Effector memory CD8-positive, alpha-beta T cell (primary cell): ENCODE results near the gene RPS6KA2.

ENCODE experiments used
- ATAC-seq: fragments of 150-1000 bp; cut with Tn5 transposase; replicated peaks from 2 replicates; pipeline ENCODE4 v1.10.0; 2021; ENCODE audit warnings: mild to moderate bottlenecking, moderate library complexity
- DNase-seq, 3 experiments: peaks; one replicate each; pipeline ENCODE4 v3.0.0; 2021
- H3K27ac Mint-ChIP-seq, 2 donors: one replicate each; pipeline ENCODE4 v1.8.0; 2022; ENCODE audit warnings: mild to moderate bottlenecking in 2 of 2, mixed read lengths in 2 of 2, moderate library complexity in 2 of 2
- H3K27me3 Mint-ChIP-seq, 2 donors: one replicate each; pipeline ENCODE4 v1.8.0; 2022; ENCODE audit warnings: mixed read lengths in 2 of 2
- H3K36me3 Mint-ChIP-seq: one replicate; pipeline ENCODE4 v1.8.0; 2022; ENCODE audit warnings: mild to moderate bottlenecking, moderate library complexity, mixed read lengths; ENCODE audit not compliant: insufficient read depth
- H3K4me1 Mint-ChIP-seq, 2 donors: one replicate each; pipeline ENCODE4 v1.8.0; 2022; ENCODE audit warnings: low read depth in 2 of 2, mixed read lengths in 2 of 2
- H3K4me3 Mint-ChIP-seq, 2 donors: one replicate each; pipeline ENCODE4 v1.8.0; 2022; ENCODE audit warnings: mild to moderate bottlenecking in 2 of 2, mixed read lengths in 2 of 2, moderate library complexity in 2 of 2
- H3K9me3 Mint-ChIP-seq, 2 donors: one replicate each; pipeline ENCODE4 v1.8.0; 2022; ENCODE audit warnings: mixed read lengths in 2 of 2

The RPS6KA2 gene

DNA sequence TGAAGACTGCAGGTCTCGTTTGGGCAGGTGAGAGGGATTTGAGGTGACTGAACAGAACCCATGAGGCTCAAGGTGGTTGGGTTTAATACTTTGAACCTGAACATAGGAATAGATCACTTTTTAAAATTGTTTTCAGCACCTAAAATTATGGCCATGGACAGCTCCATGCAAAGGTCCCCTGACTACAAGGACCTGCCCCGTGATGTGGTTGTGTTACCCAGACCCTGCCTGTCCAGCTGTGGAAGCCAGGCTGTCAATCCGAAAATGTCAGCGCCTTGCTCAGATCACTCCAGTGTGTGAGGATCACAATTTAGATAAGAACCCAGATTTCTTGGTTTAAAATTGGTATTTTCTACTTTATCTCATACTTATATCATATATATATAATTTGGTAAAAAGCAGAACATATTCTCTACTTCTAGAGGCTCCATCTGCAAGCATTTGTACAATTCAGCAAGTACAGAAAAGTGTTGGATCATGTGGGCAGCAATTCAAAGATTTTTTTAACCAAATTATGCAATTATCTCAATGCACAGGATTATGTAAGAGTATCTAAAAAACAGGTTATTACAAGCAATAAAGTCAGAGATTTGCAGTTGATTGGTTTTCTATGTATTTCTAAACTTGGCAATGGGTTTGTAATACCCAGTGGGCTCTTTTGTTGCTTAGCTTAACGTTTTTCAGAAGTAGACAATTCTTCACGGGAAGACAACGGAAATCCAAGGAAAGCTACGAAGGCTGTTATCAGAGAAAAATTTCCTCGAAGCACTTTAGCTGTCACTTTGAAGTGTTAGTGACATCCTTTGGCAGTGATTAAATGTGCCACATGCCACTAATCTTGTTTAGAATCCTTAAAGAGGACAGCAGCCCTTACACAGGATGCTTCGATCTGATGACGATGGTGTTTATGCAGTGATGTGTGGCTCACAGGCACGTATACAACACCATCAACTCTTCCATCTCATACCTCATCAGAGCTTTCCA is 24.1 kb upstream of the RPS6KA2 start:
- peaks cover 0 to 6% of the 10 kb centered on the region in 2 donors for H3K27me3 Mint-ChIP-seq
- no peaks in the 10 kb centered on the region for H3K36me3 Mint-ChIP-seq
- no peak overlapping the region for H3K27ac Mint-ChIP-seq
- no peak overlapping the region for H3K4me3 Mint-ChIP-seq
- DNase-seq (no peak), ATAC-seq (no peak)
- no peaks in the 10 kb centered on the region for H3K9me3 Mint-ChIP-seq
- H3K4me1 Mint-ChIP-seq, result no peaks in the 10 kb centered on the region

DNA sequence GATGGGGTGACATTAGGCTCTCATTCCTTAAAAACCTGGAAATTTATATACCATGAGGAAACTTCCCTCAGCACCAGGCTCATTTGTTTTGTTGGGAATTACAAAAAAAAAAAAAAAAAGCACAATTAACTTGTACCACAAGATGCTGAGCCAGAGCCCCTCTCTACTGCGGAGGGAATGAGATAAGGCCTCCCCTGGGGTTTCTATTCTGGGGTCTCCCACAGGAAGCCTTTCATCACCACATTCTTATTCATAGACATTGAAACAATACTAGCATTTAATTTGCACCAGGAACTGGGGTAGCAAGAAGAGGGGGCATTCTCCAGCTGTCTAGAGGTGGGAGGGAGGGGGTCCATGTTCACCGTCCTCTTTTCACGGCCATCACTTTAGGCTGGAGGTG is 23.0 kb upstream of the RPS6KA2 start:
- Mint-ChIP-seq H3K36me3 (peaks cover 4% of the 10 kb centered on the region), H3K27ac (no peak overlapping the region), H3K4me3 (no peak overlapping the region), H3K27me3 (peaks cover 5 to 6% of the 10 kb centered on the region in 2 donors), H3K4me1 (no peaks in the 10 kb centered on the region), H3K9me3 (no peaks in the 10 kb centered on the region)
- DNase-seq (no peak), ATAC-seq (no peak)

DNA sequence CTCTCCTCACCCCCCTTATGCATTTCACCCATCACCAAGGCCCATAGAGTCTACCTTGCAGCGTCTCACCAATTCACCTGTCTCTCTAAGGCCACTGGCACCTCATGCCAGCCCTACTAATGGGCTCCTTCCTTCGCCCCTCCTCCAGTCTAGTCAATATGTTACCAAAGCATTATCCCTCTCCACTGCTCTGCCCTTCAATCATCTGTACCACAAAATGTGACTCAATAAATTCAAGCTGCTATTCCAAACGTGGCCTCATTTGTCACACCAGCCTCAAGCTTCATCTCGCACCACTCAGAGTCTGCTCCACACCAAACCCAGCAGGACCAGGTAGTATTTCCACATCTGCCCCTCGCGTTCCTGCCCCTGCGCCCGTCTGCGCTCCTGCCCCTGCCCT is 21.8 kb upstream of the RPS6KA2 start:
- Mint-ChIP-seq H3K36me3 (peaks cover 4% of the 10 kb centered on the region), H3K4me1 (no peaks in the 10 kb centered on the region), H3K4me3 (no peak overlapping the region), H3K9me3 (no peaks in the 10 kb centered on the region), H3K27me3 (peaks cover 6 to 7% of the 10 kb centered on the region in 2 donors), H3K27ac (no peak overlapping the region)
- DNase-seq, result no peak
- no peak for ATAC-seq

DNA sequence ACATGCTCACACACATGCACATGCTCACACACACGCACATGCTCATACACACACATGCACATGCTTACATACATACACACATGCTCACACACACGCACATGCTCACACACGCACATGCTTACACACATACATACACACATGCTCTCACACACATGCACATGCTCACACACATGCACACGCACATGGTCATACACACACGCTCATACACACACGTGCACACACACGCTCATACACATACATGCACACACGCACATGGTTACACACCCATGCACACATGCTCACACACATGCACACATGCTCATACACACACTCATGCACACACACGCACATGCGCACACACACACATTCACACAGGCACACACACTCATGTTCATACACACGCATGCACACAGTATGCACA is 20.8 kb upstream of the RPS6KA2 start:
- no peak overlapping the region for H3K4me3 Mint-ChIP-seq
- H3K27ac Mint-ChIP-seq, result no peak overlapping the region
- H3K4me1 Mint-ChIP-seq, result no peaks in the 10 kb centered on the region
- DNase-seq (no peak), ATAC-seq (no peak)
- H3K27me3 Mint-ChIP-seq, result peaks cover 5 to 11% of the 10 kb centered on the region in 2 donors
- peaks cover 4% of the 10 kb centered on the region for H3K36me3 Mint-ChIP-seq
- H3K9me3 Mint-ChIP-seq, result no peaks in the 10 kb centered on the region

DNA sequence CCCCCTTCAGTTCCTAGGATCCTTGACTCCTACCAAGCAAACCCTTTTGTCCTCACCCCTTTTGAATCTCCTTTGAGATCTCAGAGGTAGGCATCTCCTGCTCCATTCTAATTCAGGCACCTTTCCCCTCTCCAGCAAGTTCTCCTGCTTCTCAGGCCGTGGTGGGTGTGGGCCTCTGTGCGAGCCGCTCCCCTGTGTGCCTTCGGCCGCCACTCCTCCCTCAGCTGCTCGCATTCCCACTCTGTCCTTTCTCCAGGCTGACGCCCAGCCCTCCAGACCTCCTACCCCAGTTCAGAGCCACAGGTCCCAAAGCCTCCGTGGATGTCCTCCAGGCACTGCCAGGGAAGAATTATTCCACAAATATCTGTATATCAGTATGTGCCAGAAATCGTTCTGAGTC is 19.7 kb upstream of the RPS6KA2 start:
- Mint-ChIP-seq H3K27ac (no peak overlapping the region), H3K4me1 (no peaks in the 10 kb centered on the region), H3K36me3 (peaks cover 4% of the 10 kb centered on the region), H3K27me3 (peaks cover 0 to 21% of the 10 kb centered on the region in 2 donors), H3K4me3 (no peak overlapping the region), H3K9me3 (no peaks in the 10 kb centered on the region)
- no peak for DNase-seq
- ATAC-seq, result no peak

DNA sequence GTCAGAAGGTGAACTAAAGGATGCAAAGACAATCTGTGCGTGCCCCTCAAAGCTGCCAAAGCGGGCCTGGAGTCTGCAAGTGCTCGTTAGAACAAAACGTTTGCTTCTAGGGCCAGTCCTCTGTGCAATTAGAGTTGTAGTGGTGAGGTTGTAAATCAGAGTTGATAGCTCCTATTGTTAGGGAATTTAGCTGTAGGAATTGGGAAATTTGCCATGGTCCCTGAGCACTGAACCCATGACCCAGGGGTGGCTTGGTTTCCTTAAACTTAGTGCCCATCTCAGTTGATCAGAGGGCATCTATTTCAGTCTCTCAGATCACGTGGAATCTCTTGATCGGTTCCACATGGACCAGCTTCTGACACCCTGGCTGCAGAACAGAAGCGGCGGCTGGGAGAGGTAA is 18.8 kb upstream of the RPS6KA2 start:
- H3K36me3 Mint-ChIP-seq, result peaks cover 4% of the 10 kb centered on the region
- no peak overlapping the region for H3K4me3 Mint-ChIP-seq
- H3K27ac Mint-ChIP-seq, result no peak overlapping the region
- H3K4me1 Mint-ChIP-seq, result no peaks in the 10 kb centered on the region
- H3K27me3 Mint-ChIP-seq, result peaks cover 1 to 27% of the 10 kb centered on the region in 2 donors
- no peak for ATAC-seq
- DNase-seq, result no peak
- no peaks in the 10 kb centered on the region for H3K9me3 Mint-ChIP-seq

DNA sequence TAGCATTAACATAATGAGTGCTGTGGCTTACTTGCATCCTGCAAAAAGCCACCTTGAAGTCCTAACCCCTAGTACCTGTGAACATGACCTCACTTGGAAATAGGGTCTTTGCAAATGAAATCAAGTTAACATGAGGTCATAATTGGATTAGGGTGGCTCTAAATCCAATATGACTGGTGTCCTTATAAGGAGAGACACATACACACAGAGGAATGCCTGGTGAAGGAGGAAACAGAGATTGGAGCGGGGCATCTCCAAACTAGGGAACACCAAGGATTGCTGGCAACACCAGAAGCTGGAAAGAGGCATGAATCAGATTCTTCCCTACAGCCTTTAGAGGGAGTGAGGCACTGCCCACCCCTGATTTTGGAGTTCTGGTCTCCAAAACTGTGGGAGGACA is 17.6 kb upstream of the RPS6KA2 start:
- Mint-ChIP-seq H3K4me1 (peaks cover 0 to 6% of the 10 kb centered on the region in 2 donors), H3K27me3 (peaks cover 14 to 39% of the 10 kb centered on the region in 2 donors), H3K27ac (no peak overlapping the region), H3K4me3 (no peak overlapping the region), H3K36me3 (peaks cover 4% of the 10 kb centered on the region), H3K9me3 (no peaks in the 10 kb centered on the region)
- ATAC-seq, result no peak
- DNase-seq, result no peak

DNA sequence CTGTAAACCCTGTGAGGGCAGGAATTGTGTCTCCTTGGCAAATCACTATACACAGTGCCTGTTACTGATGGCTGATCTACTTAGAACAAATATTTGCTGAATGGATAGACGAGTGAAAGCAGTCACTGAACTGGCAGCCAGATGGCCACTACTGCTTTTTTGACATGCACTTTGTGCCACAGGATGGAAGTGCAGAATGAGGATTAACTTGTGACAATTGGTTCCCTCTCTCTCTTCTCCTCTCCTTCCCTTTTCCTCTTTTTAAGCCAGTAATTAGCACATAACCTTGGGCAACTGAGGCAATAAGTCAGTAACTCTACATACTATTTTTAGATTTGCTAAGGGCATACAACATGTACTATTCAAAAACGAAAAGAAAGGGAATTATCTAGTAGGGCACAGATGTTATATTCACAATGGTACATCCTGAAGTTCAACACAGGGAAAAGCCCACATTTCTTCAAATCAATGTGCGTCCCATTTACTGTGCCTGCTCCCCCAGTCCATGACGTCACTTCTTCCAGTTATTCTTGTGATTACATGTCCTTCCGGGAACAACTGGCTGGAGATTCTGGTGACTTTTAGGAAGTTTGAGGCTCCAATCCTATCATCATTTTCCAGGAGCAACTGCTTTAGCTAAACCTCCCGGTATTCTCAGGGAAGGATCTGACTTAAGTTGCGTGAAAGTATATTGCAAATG is 17.0 kb upstream of the RPS6KA2 start:
- Mint-ChIP-seq H3K4me1 (peaks cover 0 to 9% of the 10 kb centered on the region in 2 donors), H3K4me3 (no peak overlapping the region), H3K9me3 (no peaks in the 10 kb centered on the region), H3K36me3 (peaks cover 4% of the 10 kb centered on the region), H3K27ac (no peak overlapping the region), H3K27me3 (peaks cover 20 to 46% of the 10 kb centered on the region in 2 donors)
- ATAC-seq (no peak), DNase-seq (no peak)

DNA sequence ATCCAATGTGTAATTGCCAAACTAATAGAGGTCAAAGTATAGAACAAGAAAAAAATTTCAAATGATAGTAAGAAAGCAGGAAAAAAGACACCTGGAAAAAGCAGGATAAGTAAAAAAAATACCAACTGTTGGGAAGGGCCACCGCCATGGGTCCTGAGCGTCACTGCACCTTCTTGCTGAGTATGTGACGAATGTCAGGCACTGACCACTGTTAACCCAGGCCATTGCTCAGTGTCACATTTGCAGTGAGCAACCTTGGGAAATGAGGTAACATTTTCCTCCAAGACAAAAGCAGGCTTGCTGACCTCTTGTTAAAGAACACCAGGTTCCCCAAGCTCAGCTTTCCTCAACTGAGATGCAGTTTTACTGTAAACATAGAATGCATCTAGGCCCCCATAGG is 15.6 kb upstream of the RPS6KA2 start:
- ATAC-seq (no peak), DNase-seq (no peak)
- no peak overlapping the region for H3K4me3 Mint-ChIP-seq
- H3K27me3 Mint-ChIP-seq, result peaks cover 34 to 58% of the 10 kb centered on the region in 2 donors
- H3K27ac Mint-ChIP-seq, result no peak overlapping the region
- H3K4me1 Mint-ChIP-seq, result peaks cover 0 to 9% of the 10 kb centered on the region in 2 donors
- peaks cover 4% of the 10 kb centered on the region for H3K36me3 Mint-ChIP-seq
- H3K9me3 Mint-ChIP-seq, result no peaks in the 10 kb centered on the region

DNA sequence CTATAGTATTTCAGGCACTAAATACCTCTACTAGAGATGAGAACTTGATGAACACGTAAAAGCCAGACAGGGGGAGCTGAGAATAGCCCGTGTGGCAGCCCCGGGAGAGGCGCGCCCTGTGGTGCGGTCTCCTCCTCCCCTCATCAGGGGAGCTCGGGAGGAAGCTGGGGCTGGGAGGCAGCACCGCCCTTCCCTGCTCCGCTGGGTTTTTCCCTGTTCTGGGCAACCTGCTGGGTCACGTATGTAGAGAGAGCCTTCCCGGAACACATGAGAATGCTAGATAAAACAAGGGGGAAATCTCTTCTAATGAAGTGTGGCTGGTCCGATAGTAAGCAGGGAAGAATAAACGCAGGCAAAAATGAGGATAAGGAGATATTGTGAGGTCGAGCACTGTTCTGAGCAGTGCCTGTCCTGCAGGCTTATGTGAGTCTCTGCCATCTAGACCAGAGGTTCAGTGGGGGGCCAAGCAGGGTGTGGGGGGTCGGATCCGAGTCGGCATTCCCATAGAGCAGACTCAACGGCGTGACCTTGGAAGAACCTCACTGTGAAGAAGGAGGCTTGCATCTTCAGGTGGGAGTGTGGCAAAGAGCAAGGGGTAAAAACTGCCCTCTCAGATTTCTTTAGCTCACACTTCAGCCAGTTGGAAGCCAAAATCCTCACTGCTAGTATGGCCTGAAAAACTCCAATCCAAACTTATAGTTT is 13.4 kb upstream of the RPS6KA2 start:
- H3K9me3 Mint-ChIP-seq, result no peaks in the 10 kb centered on the region
- H3K36me3 Mint-ChIP-seq, result peaks cover 4% of the 10 kb centered on the region
- H3K27me3 Mint-ChIP-seq, result peaks cover 55 to 78% of the 10 kb centered on the region in 2 donors
- no peak overlapping the region for H3K4me3 Mint-ChIP-seq
- DNase-seq (no peak), ATAC-seq (no peak)
- no peak overlapping the region for H3K27ac Mint-ChIP-seq
- H3K4me1 Mint-ChIP-seq, result peaks cover 0 to 9% of the 10 kb centered on the region in 2 donors

DNA sequence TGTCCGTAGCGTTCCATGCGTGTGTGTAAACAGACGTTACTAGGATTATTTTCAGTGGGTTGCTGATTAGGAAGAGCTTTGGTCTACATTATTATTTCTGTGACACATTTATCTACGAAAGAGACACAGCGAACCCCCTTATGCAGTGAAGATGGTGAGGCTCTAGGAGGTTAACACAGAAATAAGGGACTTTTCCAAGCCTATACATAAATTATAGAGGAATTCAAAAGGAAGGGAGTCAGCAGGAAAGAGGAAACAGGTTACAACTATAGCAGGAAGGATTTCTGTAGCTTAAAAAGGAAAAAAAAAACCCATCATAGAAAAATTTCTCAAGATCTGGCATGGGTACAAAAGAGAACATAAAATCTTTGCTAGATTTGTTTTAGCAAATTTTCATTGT is 12.9 kb upstream of the RPS6KA2 start:
- Mint-ChIP-seq H3K27ac (no peak overlapping the region), H3K9me3 (no peaks in the 10 kb centered on the region), H3K4me3 (no peak overlapping the region), H3K4me1 (peaks cover 0 to 9% of the 10 kb centered on the region in 2 donors), H3K27me3 (peaks cover 61 to 80% of the 10 kb centered on the region in 2 donors), H3K36me3 (no peaks in the 10 kb centered on the region)
- no peak for ATAC-seq
- no peak for DNase-seq

DNA sequence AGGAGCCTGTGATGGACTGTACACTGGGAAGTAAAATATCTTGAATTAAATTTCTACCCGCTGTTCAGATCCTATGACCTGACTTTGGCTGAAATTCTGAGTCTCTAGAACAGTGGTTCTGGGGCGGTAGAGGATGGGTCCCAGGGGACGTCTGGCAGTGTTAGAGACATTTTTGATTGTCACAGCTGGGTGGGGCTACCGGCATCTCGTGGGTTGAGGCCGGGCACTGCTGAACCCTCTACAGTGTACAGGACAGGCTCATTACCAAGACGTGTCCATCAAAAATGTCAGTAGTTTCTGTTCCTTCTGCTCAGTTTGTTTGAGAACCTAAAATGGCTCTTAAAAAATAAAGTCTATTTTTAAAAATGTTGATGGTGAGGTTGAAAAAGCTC is 11.5 kb upstream of the RPS6KA2 start:
- no peak for ATAC-seq
- Mint-ChIP-seq H3K9me3 (no peaks in the 10 kb centered on the region), H3K27me3 (peaks cover 70 to 82% of the 10 kb centered on the region in 2 donors), H3K4me1 (peaks cover 0 to 9% of the 10 kb centered on the region in 2 donors), H3K4me3 (no peak overlapping the region), H3K36me3 (no peaks in the 10 kb centered on the region), H3K27ac (no peak overlapping the region)
- DNase-seq, result no peak

DNA sequence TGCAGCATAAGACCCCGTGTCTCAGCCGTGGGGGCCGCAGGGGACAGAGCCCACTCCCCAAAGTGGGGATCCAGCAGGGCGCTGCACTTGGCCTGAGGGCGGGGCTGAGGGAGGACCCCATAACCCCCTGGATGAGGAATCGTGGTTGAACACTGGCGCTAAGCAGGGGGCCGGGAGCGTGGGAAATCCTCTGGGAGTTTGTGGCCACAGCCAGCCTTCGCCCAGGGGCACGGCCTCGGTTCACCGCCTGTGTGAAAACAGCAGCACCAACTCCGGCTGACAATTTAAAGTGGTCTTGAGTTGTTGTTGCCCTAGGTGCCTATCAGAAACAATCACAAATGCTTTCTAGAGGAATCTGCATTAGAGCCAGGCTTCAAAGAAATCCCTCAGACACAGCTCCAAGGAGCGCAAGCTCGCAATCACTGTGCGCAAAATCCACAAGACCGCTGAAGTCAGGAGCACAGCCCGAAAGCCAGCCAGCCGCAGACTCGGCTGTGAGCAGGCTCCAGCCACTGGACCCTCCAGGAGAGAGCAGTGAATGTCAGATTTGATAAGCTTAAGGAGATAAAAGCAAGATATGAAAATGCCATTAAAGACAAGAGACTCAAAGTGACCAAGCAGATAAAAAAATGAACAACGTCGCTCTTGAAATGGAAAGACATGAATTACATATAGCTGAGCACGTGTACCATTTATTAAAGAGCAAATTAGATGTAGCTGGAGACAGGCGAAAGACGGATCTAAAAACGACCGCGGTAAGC is 10.9 kb upstream of the RPS6KA2 start:
- Mint-ChIP-seq H3K4me3 (no peak overlapping the region), H3K4me1 (peaks cover 0 to 9% of the 10 kb centered on the region in 2 donors), H3K27me3 (peaks cover 74 to 83% of the 10 kb centered on the region in 2 donors), H3K9me3 (no peaks in the 10 kb centered on the region), H3K27ac (no peak overlapping the region), H3K36me3 (no peaks in the 10 kb centered on the region)
- no peak for DNase-seq
- ATAC-seq, result no peak
